Breast epithelium (tissue), 3 donors: Measurements from ENCODE around the gene HMGXB3.

Source experiments
- CTCF ChIP-seq, 3 donors: fragments of 450-650 bp; IDR thresholded peaks; one replicate each; pipeline ENCODE4 v1.5.1; 2016 to 2017; ENCODE audit warnings: antibody characterized with exemption in 3 of 3, mild to moderate bottlenecking in 3 of 3, moderate library complexity in 3 of 3
- POLR2AphosphoS5 ChIP-seq, 3 donors: sonication (generic); formaldehyde crosslinking; IDR thresholded peaks; one replicate each; pipeline ENCODE4 v1.6.1; 2017; ENCODE audit warnings: antibody characterized with exemption in 3 of 3

GRCh38 chr5:150064681-150065220 is 64.2 kb downstream of the HMGXB3 start:
- TF ChIP-seq POLR2AphosphoS5 (IDR thresholded peaks at IDR 0.05) = no peak
- no peak for TF ChIP-seq CTCF (IDR thresholded peaks at IDR 0.05)
